NCI-H1417 (cell line): ENCODE results near the gene PERCC1.
A peak's percentile ranks its signal among the peaks of the same experiment; 100 is the strongest.
"Not testable (repeated sequence)": the region's sequence is repeated elsewhere in the genome, so short reads cannot be mapped to it uniquely, and the experiment has no call there.

Source experiments
- DNase-seq, 3 experiments: peaks; one replicate each; lab custom pipeline; 2025; lab: John Stamatoyannopoulos, UW

PERCC1 gene

DNA sequence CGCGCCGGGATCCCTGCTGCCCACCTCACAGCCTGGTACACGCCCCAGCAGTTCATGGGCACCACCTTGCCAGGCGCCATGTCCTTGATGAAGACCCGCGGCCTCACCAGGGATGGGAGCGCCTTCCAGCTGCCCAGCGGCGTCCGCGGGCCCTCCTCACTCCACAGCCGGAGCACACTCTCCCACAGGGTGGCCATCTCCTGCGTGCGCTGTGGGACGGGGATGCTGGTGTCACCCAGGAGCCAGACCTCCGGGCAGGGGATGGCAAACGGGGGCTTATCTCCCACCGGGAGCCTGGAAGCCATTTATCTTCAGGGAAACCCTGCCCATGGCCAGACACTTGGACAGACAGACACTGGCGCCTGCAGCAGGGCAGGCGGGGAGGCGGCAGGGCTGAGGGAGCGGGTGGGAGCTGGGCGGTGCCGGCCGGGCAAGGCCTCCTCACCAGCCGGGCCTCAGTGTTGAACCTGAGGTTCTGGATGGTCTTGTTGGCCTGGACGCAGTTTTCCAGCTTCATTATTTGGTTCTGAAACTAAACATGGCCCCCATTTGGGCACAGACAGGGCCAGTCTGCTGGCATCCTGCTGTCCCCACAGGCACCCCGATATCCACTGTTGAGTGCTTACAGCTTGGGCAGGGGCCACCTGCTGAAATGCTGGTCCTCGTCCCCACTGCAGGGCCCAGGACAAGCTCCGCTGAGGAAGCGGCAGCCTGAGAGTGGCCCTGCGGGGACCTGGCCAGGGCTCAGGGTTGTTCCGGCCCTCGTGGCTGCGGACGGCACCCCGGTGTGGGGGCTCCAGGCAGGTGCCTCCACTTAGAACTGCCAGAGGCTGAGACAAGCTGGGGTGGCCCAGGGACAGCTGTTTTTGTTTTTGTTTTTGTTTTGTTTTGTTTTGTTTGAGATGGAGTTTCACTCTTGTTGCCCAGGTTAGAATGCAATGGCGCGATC, 4.0 kb downstream of the PERCC1 start:
- no peak for DNase-seq

DNA sequence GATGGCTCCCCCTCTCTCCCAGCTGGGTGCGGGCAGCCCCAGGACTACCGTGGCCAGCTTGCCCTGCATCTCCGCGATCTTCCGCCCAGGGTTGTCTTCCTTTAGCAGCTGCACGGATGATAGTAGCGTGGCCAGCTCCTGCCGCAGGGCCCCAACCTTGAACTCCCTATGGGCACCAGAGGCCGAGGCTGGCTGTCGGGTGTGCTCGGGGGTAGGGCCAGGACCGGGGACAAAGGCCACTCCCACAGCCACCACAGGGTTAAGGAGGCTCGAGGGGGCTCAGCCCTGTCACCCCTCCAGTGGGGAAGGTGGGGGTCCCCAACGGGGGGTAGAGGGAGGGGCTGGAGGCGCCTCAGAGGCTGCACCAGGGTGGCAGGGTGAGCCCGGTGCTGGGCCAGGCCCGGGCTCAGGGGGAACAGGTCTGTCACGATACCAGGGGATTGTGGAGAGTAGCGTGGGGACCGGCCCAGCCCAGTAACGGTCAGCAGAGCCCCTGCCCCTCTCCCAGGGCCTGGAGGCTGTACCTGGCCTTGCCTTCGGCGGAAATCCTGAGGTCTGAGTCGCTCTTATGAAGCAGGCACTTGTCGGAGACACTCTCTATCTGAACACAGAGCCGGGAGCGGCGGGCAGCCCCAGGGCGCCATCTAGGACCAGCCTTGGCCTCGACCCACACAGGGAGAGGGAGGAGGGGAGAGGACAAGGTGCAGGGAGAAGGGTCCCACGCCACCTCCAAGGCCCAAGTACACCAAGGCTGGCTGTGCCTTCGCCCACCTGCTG, 5.2 kb downstream of the PERCC1 start:
- DNase-seq, result no peak

DNA sequence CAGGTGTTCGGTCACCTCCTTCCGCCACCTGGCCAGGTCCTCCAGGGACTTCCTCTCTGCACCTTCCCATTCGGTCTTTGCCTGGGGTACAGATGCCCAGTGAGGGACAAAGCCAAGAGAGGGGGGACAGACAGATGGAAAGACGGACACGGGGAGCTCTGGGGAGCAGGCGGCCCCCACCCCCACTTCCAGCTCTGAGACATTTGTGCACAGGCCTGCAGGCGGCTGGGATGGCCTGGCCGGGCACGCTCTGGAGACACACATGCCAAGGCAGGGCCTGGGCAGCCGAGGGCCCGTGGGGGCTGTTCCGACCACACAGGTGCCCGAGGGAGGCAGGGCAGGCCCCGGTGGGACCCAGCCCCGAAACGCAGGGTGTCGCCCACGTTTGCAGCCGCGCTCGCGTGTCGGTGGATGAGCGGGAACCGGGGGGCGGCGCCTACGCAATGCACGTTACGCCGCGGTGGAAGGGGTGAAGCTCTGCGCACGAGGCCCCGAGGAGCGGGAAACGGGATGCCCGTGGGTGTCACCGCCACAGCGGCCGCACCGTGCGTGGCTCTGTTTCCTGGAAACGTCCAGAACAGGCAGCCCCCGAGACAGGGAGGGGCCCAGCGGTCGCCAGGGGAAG, 6.0 kb downstream of the PERCC1 start:
- DNase-seq, result no peak

DNA sequence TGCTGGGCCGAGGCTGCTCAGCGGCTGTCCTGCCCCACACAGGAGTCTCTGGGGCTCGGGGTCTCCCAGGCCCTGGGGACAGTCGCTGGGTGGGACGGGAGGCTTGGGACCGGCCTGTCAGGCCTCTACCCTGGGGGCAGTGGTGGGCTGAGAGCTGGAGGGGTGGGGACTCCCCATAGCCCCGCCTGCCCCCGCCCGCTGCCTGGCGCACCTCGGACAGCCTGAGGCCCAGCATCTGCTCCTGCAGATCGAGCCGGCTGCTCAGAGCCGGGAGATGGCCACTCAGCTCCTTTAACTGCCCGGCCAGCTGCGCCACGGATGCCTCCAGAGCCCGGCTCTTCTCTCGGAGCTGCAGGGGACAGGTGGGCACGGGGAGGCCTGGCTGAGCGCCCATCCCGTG, 6.7 kb downstream of the PERCC1 start:
- DNase-seq, result no peak

DNA sequence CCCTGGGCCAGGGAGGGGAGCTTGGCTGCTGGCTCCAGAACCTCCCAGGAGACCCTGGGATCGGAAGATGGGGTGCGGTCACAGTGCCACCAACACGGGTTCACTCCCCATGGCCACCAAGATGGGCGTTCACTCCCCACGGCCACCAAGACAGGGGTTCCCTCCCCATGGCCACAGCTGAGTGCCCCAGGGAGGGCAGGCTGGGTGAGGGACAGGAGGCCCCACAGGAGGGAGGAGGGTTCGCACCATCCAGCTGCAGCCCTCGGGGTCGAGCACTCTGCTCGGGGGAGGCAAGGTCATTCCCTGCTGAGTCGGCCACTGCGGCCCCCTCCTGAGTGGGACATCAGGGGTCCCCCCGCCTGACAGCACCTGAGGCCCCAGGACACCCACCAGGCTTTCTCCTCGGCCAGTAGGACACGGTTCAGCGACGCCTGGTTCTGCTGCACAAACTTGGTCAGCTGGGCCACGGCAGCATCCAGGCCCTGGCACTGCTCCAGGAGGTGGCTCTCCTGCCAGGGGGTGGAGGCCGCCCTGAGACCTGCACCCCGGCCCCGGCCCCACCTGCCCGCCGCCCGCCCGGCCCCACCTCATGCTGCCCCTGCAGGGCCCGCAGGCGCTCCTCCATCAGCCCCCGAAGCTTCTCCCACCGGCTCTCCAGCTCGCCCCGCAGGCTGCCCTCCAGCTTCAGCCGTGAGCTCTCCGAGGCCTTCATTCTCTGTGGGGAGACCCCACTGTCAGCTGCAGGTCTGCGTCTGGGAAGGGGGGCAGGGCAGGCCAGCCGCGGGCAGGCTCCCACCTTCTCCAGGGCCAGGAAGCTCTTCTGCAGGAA, 7.6 kb downstream of the PERCC1 start:
- DNase-seq, result peak in 2 of 3 experiments; percentile 78 to 79

DNA sequence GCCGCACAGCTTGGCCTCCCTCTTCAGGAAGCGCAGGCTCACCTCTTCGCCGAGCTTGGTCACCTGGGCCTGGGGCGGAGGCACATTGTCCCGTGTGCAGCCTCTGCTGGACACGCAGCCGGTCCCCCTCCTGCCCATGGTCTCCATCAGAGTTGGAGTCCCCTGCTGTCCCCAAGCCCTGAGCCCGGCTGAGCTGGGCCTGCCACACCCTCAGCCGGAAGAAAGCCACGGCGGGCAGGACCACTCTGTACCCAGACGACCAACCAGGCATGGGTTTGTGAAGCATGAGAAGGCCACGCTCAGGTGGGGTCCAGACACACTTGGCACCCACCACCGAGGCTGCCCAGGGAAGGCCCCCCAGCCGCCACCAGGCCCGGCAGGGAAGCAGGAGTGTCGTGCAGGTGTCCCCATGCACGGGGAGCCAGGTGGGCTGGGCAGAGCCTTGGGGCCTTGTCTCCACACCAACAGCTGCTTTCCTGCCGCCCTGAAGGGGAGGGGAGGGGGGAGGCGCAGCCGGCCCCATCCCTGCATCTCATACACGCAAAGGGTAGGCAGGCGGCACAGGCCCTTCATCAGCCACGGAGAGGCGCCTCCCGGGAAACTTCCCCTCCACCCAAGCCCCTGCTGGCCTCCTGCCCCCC, 8.3 kb downstream of the PERCC1 start:
- DNase-seq, result peak in 2 of 3 experiments; percentile 79 to 80

DNA sequence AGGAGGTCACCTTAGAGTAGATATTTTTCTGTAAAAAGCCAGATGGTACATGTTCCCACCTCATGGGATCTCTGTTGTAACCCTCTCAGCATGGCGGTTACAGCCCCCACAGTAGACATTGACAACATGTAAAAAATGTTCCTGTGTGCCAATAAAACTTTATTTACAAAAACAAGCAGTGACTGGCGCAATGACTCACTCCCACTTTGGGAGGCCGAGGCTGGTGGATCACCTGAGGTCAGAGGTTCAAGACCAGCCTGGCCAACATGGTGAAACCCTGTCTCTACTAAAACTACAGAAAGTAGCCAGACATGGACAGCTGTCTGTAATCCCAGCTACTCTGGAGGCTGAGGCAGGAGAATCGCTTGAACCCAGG, 8.8 kb downstream of the PERCC1 start:
- DNase-seq, result not testable (repeated sequence)

DNA sequence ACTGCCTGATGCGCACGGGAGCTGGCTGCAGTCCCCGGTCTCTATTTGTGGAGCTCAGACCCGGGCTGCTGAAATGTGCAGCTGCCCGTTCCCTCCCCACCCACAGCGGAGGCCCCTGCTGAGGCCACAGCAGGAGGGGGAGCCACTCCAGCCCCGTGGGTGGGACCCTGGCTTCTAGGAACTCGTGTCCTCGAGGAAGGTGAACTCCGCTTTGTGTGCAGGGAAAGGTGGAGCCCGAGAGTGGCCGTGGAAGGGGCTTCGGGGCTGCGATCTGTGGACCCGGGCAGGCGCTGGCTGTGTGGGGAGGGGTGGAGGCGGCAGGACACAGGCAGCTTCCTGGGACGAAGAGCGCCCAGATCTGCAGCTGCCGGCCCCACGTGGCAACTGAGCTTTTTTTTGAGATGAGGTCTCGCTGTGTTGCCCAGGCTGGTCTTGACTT, 10.5 kb downstream of the PERCC1 start:
- peak in 2 of 3 experiments; percentile 66 to 77 for DNase-seq

DNA sequence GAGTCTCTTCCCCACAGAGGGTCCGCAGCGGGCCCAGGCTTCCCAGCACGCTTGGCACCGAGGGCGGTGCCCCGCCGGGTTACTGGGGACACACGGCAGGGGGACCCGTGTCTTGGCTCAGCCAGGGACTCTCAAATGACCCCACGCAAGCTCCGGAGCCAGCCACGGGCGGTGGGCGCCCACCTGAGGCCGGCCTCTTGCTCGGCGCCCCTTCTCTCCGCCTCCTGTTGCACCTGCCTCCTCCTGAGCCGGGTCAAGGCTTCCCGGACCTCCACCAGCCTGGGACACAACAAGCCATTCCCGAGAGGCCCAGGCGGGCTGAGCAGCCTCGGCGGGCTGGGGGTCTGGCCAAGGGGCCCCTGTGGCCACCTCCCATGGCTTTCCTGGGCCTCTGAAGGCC, 11.8 kb downstream of the PERCC1 start:
- no peak for DNase-seq

DNA sequence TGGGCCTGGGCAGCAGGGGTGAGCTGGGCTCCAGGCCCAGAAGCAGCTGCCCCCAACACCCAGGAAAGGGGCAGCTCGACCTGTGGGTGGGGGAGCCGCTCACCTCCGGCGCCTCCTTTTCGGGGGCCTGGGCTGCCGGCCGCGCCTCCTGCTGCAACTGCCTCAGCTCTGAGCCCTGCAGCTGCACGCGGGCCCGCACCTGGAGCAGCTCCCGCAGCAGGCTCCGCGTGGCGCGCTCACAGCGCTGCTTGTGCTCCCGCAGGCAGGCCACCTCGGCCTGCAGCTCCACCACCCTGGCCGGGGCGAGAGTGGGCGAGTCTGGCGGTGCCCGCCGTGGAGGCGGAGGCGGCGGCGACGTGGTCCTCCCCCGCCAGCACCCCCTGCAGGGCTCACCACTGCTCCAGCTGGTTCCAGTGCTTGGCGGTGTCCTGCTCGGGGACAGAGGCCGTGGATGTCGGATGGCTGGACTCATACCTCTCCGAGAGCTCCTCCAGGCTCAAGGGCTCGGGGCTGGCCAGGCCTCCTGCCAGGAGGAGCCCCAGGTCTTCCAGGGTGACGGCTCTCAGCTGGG, 12.6 kb downstream of the PERCC1 start:
- DNase-seq, result no peak

DNA sequence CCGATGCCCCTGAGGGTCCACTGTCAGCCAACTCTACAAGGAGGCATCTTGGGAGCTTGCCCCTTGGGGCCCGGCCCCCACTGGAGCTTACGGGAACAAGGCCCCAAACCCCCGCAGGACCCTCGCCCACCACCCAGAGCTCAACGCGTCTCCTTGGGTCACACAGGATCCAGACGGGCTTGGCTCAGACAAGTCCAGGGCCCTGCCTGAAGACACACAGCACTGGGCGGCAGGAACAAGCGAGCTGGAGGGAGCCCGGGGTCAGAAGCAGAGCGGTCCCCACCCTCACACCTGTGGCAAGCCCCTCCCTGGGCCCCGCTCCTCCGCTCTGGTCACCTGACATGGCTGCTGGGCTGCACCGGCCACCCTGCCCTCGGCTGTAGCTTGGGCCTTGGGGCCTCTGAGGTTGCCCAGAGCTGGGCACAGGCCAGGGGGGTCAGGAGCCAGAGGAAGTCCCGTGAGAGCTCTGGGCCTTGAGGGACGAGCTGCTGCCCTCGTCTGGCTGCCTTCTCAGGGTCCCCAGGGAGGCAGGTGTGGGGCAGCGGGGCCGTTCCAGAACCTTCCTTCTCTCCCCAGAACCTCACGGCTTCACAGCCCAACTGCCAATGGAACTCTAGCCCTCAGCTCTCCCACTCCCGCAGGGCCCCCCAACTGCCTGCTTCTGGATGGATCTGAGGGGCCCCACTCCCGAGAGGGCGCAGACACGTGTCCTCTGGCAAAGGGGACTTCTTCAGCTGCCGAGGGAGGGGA, 13.3 kb downstream of the PERCC1 start, which contains the start of gene CCDC154:
Gene CCDC154 (minus strand): TSS at position 577 of the 750 bp plus-strand sequence. CDS start 234 bp downstream, at position 343.
- DNase-seq, result no peak

DNA sequence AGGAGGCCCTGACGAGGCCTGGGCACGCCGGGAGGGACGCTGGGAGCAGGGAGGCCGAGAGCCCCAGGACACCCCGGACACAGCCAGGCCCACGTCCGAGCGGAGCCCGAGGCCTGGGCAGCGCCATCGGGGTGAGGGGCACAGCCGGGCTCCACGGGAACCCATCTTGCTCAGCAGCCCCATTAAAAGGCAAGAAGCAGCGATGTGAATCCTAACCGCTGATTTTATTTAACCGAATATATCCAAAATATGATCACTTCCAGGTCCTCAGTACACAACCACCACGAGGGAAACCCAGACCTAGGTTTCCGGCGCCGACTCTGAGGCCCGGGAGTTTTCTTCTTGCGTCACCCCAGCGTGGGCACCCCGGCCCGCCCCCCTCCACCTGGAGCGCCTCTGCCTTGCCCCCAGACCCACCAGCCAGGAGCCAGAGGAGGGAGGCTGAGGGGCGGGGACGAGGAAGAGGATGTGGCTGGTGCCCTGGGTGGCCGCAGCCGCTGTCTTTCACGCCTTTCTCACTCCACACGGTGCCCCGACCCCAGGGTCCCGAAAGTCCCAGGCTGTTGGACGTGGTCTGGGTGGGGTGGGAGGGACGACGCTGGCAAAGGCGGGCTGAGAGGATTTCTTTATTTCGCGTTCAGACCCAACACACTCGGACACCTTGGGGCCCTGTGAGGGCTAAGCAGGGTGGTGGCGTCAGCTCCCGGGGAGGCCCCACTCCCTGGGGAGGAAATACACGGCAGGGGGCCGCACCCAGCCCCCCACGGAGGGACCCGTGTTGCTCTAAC, 14.0 kb downstream of the PERCC1 start:
- DNase-seq, result no peak

DNA sequence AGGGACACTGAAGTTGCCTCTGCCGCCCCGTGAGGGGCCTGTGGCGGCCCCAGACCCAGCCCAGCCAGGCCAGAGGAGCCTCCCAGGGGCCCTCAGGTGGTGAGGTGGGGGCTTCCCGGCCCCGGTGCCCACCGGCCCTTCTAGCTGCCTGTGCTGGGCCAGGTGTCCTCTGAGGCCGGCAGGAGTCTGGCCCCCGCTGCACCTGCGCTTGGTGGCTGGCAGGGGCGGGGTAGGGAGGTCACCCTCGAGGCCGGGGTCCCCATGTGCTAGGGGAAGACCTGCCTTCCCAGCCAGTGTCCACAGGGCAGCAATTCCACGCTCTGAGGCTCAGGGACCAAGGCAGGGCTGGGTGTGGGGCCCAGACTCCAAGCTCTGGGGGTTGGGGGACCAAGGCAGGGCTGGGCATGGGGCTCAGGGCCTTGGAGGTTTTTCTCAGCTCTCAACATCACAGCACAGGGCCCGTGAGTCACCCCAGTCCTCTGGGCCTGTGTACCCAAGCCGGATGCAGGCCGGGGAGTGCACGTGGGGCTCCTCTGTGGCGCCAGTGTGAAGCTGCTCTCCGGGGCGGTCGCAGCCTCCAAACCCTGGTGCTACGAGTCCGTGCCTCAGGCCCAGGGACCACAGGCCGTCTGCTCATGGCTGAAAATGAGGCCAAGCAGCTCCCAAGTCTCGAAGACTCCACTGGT, 14.8 kb downstream of the PERCC1 start:
- DNase-seq, result no peak

DNA sequence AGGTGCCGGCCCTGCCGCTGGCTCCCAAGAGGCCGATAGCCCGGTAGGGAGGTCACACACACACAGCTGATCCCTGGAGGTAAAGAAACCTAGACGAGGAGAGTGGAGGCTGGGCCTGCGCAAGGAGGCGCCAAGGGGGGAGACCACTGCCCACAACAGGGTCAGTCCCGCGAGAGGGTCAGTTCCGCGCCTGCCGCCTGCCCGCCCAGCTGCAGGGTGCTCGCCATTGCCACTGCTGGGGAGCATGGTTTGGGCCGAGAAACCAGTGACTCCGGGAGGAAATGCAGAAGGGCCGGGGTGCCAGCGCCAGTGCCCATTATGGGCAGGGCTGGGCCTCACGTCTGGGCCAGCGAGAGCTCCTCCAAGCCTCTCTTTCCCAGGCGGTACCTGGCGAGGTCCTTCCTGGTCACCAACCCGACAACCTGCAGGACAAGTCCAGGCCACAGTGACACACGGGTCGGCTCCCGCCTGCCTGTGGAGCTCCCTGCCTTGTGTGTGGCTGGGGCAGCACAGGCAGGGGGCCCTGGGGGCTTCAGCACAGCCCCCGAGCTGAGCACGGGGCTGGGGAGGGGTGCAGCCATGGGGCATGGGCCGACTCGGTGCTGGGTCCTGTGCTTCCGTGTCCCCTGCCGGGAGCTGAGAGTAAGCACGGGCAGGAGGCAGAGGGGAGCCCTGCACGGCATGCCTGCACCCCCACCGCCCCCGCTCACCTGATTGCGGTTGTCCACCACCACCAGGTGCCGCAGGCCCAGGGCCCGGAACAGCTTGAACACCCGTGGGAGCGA, 15.6 kb downstream of the PERCC1 start:
- DNase-seq, result no peak

DNA sequence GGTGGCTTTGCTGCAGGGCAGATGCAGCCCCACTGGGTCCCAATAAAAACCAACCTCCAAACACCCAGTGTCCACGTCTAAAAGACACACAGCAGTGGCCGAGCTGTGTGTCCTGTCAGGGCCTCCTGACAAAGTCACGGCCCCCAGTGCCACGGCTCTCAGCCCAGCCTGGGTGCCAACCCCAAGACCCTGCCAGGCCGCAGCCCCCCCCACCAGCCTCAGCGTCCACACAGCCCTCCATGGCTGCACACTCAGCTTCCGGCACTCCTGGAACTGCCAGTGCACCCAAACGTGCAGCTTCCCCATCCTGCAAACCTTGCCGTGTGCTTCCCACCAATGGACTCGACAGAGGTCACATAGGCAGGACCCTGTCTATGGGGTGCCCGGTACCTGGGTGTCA, 17.1 kb downstream of the PERCC1 start:
- no peak for DNase-seq

DNA sequence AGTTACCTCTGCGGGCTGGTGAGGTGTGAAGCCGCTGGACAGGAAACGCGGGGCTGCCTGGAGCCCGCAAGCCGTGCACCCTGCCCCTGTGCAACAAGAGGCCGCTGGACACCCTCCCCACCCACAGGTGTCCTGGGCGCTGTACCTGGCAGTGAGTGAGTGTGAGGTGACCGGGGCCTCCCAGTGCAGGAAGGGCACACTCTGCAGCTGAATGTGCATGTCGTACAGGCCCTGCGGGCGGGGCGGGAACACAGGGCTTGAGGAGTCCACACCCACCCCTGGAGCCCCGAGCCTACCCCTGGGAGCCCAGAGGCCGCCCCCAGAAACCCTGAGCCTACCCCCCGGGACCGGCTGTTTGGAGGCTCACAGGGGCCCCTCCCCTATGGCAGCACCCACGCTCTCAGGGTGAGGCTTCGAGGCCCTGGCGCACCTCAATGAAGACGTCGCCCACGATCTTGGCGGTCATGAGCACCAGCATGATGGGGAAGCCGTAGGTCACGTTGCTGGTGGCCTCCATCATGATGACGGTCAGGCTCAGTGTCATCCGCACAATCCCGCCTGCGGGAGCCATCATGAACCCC, 17.7 kb downstream of the PERCC1 start:
- no peak for DNase-seq

DNA sequence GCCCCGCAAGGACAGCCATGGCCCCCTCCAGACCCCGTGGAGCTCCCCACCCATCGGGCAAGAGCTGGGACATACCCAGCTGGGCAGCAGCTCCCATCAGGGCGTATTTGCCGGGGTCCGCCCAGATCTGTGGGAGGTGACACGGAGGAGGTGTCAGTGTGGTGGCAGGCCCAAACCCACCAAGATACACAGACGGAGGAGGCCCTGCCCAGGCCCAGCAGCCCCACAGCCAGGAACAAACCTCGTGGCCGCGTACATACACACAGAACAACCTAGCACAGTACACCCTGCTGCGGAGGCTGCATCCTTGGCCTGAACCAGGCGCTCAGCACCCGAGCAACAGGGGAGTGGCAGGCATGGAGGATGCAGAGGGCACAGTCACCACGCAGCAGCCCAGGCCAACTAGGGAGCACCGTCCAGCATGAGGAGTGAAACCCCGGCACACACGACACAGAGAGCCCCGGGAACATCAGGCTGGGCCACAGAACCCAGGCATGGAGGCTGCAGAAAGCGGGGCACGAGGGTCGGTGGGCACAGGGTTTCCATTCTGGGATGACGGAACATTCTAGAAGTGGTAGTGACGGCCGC, 18.4 kb downstream of the PERCC1 start:
- DNase-seq, result no peak
